ENCODE measurements around the gene STAG1.

- TF ChIP-seq CTCF (IDR thresholded peaks at IDR 0.05), result no peak
- TF ChIP-seq POLR2AphosphoS5 (IDR thresholded peaks at IDR 0.05), result no peak
These were observed 28.6 kb upstream of the STAG1 start for GRCh38 chr3:136780741-136781140.
